Choroid plexus epithelial cell (primary cell): ENCODE data around the gene SLC16A5.

Experiments
- DNase-seq: peaks from one replicate; pipeline ENCODE4 v3.0.0-alpha.2; 2010; ENCODE audit warnings: low read depth
- H3K4me3 ChIP-seq: 2 replicates; pipeline ENCODE4 v1.5.1; 2011; ENCODE audit warnings: low read depth, mild to moderate bottlenecking, control low read depth, low read length, moderate library complexity
- CTCF ChIP-seq: conservative IDR thresholded peaks from 2 replicates; pipeline ENCODE4 v1.5.1; 2011; ENCODE audit warnings: low read depth, mild to moderate bottlenecking, control low read depth, inconsistent platforms, low read length, moderate library complexity

The SLC16A5 gene

GRCh38 chr17:75074532-75074931 is 13.2 kb upstream of the SLC16A5 start:
- TF ChIP-seq CTCF: no peak
- H3K4me3 ChIP-seq: no peak overlapping the region
- DNase-seq: no peak

GRCh38 chr17:75075597-75076336 is 12.0 kb upstream of the SLC16A5 start:
- TF ChIP-seq CTCF: no peak
- H3K4me3 ChIP-seq: no peak overlapping the region
- no peak for DNase-seq

GRCh38 chr17:75077072-75077495 is 10.7 kb upstream of the SLC16A5 start:
- no peak for DNase-seq
- TF ChIP-seq CTCF: no peak
- H3K4me3 ChIP-seq: peak overlapping the region; percentile 34

- peak overlapping the region; percentile 34 for H3K4me3 ChIP-seq
- peak; percentile 2 for TF ChIP-seq CTCF
- peak; percentile 31 for DNase-seq
Measured at GRCh38 chr17:75077496-75078283, 10.1 kb upstream of the SLC16A5 start.

- no peak overlapping the region for H3K4me3 ChIP-seq
- DNase-seq: peak; percentile 79
- no peak for TF ChIP-seq CTCF
Measured at GRCh38 chr17:75078284-75079022, 9.3 kb upstream of the SLC16A5 start.

GRCh38 chr17:75079023-75079373 is 8.8 kb upstream of the SLC16A5 start:
- H3K4me3 ChIP-seq: no peak overlapping the region
- no peak for TF ChIP-seq CTCF
- DNase-seq: no peak
